HG02981 (cell line): ENCODE results near the gene SPRY2.

Source experiments
- ATAC-seq: cut with Tn5 transposase; IDR thresholded peaks from one replicate; pipeline ENCODE4 v1.9.1; 2021; ENCODE audit warnings: mild to moderate bottlenecking, moderate library complexity; ENCODE audit not compliant: unreplicated experiment

SPRY2 gene, protein sequence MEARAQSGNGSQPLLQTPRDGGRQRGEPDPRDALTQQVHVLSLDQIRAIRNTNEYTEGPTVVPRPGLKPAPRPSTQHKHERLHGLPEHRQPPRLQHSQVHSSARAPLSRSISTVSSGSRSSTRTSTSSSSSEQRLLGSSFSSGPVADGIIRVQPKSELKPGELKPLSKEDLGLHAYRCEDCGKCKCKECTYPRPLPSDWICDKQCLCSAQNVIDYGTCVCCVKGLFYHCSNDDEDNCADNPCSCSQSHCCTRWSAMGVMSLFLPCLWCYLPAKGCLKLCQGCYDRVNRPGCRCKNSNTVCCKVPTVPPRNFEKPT

DNA sequence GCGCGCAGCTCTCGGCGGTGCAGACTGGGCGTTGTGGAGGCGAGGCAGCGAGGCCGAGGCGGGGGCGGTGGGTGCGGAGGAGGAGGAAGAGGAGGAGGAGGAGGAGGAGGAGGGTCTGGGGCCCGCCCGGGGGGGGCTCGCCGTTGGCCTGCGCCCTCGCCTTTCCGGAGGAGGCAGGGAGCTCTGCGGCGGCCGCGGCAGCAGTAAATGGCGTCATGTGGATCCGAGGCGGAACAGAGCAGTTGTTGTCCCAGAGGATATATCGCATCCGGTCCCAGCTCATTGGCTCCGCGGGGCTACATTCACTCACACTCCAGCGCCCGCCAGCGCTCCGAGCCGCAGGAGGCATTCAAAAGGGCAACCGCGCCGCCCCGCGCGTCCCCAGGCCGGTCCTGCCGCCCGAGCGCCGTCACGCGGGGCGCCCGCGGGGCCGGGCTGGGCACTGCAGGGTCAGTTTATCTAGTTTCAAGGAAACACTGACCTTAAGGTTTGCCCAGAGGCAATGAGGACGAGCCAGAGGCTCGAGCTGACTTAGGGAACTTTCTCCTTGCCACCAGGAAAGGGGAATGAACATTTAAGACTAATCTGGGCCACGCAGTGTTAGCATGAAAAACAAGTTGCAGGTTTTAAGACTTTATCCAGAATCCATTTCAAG, at the start of gene SPRY2:
Gene SPRY2, minus strand, starts transcription at position 26 of the 655 bp plus-strand sequence. CDS start 3,421 bp downstream, outside the sequence.
- ATAC-seq = peak; percentile 59

DNA sequence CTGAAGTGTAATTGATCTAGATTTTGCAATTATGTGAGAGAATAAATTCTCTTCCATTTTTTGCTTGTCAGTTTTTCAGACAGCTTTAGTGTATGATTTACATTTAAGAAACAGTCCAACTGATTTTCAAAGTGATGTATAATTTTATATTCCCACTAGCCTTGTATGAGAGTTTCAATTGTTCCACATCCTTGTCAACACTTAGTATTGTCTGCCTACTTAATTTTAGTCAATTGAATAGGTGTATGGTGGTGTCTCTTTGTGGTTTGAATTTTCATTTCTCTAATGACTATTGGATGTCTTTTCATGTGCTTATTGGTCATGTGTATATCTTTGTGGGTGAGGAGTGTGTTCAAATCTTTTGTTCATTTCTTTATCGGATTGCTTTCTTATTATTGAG, 49.4 kb upstream of the SPRY2 start:
- ATAC-seq = no peak

DNA sequence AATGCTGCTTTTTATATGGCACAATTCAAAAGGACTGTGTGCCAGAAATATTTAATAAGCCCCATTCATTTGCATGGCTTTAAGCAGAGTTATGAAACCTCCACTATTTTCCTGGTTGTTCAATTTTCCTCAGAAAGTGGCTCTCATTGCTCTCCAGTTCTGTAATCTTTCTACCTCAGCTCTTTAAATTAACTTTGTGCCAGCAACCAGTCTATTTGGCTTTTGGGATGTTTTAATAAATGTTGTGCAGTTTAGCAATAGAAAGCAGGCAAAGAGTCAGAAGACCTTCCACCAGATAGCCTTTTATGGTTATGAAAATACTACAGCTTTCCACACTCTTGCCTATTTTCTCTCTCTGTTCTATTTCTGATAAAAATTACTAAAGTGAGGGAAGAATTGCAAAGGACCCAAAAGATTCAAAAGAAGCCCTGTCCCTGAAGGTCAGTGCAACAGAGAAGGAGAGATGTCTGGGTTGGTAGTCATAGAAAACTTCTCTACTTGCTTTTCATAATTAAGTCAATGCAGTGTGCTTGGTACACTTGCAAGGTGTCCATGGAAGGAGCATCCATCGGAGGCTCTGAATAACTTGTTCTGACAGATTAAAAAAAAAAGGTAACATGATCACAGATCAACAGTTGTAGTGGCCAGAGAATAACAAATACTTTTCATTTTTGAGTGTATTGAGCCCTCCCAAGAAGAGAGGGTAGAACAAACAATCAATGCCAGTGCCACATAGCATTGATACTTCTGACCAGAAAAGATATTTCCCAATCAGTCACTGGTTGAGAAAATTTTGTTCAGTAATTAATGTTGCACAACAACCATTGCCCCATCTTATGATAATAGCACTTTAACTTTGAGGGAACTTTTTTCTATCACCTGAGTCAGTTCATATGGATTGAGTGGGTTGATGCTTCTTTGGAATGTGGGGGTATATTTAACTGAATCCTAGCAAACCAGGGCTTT, 48.4 kb upstream of the SPRY2 start:
- no peak for ATAC-seq

DNA sequence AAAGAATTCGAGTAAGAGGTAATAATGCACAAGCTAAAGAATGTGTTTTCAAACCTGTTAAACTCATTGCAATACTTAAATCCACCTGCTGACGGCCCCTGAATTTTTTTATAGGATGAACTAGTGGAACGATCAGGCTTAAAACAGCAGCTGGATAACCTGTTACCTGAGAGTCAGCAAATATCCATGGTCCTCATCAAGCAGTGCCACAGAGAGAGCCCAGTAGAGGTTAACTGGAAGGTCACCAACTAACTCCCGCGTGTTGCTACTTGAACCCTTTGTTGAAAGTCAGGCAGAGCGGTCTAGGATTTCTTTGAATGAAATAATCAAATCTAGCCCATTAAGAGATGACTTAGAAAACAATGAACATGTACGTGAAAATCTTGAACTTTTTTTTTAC, 47.6 kb upstream of the SPRY2 start:
- ATAC-seq = no peak

DNA sequence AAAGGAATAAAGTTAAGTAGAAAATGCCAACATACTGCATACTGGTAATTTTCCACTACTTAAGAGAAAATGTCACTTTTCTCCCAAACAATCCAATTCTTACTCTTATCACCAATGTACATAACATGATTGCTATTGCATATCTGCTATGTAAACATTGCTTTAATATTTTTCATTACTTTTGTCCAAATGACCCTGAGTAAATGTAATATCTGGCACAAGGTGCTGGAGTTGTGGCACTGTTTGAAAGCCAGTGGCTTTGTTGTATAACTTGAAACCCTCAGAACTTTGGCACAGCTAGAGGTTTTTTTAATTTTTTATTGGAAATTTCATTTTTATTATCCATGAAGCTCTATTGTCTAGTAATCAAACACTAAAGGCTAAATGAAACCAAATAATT, 45.7 kb upstream of the SPRY2 start:
- no peak for ATAC-seq

DNA sequence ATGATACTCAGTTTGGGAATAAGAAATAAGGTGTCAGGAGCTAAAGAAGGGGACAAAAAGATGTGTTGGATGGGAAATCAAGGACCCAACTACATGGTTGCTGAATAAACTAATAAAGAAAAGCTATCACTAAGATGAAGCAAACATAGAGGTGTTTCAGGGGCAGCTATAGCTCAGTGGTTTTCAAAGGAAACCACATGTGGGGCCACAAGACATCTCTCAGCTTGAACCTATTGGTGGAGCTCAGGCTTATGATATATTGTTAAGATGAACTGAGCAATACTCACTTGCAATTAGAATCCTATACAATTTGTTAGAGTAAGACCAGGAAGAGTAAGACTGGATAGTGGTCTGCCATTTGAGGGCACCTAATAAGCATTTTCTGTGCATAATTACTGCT, 45.1 kb upstream of the SPRY2 start:
- ATAC-seq = no peak

DNA sequence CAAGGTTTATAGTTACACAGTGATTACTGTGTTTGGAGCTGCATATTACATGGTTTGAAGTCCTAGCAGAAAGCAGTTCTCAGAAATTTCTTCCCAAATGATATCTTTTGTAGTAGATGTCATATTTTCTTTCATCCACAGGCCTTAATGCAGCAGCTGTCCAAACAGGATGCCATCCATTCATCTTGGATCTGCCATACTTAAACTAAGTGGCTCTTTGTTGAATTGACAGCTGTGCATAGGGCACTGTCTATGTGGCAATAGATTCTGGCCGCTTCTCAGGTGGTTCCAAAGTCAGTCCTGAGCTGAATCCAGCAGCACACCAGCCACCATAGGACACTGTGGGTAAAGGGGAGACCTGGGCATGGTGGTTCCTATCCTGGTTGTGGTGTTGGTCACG, 41.6 kb upstream of the SPRY2 start:
- no peak for ATAC-seq

DNA sequence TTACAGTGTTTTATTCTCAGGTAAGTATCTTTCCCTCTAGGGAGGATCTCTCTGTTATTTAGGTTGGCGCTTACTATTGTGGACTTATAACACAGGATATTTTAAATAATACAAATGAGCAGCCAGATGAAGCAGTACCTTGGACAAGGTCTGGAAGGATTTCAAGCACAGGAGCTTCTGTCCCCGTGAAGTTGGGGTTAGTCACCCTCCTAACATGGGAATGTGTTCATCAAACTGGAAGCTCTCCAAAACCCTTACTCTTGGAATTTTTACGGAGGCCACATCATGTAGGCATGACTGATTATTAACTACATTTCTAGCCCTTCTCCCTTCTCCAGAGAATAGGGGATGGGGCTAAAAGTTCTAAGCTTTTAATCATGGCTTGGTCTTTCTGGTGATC, 38.3 kb upstream of the SPRY2 start:
- no peak for ATAC-seq

DNA sequence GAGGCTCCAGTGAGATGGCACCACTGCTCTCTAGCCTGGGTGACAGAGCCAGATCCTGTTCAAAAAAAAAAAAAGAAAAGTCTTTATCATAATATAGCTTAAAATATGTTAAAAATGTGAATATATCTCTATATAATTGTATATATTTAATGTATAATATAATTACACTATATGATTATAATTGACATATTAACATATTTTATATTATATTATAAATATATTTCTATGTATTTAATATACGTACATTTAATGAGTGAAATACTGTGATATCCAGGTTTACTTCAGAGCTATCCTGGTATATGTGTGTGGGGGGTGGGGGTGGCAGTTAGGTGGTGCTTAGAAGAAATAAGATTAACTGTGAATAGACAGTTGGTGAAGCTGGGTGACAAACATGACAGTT, 35.6 kb upstream of the SPRY2 start:
- ATAC-seq = no peak

DNA sequence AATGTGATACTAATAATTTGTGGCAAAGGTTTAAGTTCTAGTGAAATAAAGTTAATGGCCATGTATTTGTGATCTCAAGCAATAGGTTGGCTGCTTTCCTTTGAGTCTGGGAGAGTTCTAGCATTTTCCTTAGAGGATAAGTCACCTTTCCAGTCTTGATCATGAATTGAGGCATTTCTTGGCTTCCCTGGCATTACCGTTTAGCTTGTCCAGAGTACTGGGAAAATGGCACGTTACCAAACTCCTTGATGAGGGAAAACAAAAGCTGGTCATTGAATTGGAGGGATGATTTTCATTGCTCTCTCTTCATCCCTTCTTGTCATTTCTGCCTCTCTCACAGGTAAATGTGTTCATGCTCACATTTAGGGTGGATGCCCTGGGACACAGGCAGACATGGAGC, 34.0 kb upstream of the SPRY2 start:
- ATAC-seq = no peak

DNA sequence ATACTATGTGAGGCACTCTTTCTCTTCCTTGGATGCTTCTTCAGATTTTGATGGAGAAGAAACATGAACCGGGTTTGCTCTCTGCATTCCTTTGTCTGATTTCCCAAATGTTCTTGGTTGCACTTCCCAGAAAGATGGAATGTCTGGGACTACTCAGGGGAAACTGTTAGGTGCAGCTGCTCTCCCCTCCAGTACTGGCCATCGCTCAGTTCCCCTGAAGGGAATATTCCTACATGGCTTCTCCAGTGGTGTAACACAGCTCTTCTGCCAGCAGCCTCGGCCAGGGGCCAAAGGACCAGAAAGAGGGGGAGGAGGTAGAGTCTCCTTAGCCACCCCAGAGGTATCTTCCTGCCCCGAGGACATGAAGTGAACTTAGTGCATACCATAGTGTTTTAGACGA, 33.5 kb upstream of the SPRY2 start:
- ATAC-seq = no peak

DNA sequence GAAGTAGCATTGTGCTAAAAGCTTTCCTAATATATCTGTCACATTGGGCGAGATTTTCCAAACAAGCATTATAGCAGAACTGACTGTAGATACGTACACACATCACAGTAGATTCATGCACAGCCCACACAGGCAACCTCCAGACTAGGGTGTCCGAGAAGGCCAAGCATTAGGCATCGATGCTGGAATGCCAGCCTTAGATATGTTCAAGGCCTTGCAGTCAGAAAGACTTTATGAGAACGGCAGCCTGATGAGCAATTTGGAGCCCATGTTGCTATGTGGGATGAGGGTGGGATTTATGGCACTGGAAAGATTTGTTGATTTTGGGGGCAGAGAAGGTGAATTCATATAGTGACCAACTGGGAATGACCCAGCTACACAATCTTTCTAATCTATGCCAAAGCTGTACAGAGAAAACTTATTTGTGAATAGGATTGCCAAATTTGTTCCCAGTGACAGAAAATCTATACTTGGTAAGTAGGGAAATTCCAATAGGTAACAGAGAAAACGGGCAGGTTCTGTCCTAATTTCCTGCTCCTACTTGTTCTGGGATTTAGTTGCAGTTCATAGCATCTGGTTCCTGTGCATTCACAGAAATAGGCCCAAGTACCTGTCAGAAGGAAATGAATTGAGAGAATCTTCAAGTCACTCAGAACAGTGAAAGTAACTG, 31.0 kb upstream of the SPRY2 start:
- no peak for ATAC-seq

DNA sequence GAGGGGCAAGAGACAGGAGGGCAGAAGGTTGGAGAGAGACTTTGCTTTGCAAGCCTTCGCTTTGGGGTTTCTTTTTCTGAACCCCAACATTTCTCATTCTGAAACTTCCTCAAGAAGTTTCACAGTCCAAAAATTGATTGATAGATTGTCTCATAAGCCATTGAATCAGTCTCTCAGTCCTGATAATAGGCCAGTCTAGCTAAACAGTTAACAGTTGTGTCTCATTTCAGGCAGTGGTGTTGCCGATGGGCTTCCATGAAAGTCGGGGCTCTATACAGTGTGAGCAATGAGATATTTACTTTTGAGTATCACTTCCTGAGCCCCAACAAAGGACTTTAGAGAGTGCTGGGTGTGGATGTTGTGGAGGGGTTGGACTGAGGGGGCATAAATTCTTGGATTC, 26.5 kb upstream of the SPRY2 start:
- no peak for ATAC-seq

DNA sequence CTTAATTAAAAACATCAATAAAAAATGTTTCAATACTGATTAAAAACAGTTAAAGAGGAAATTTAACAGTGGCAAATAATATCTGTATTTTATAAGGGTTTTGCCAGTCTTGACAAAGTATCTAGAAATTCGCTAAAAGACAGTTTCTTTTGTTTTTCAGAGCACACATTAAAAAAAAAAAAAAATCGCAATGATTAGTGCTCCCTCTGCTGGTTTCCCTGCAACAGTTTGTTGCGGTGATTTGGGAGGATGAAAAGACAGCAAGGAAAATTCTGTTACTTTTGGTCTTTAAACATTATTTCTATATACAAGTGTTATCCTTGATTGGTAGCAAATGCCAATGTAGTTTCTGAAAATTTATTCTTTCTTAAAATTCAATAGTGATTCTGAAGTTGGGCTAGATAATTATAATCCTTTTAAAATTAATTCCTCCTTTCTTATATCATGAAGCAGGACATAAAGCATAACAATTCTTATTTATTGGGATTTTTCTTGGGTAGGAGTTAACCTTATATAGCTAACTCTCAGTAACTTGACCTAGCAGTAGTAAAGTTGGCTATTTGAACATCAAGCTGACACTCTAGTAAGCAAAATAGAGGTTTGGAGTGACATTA, 23.1 kb upstream of the SPRY2 start:
- no peak for ATAC-seq

DNA sequence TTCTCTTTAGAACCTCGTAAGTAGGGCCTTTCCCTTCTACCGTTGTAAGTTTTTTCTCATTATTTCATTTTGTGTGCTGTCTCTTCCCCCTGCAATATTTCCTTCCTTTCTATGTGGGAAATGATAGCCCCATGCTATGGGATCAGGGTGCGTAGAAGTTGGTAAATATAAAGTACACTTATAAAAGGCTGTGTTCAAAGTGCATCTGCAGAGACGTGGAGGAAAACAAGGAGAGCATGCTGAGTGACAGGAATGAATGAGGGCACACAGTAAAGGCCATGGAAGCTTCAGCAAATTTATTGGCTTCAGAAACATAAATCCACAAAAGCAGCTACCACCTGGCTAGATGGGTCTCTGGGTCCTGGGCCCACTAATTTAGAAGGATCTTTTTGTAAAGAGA, 21.6 kb upstream of the SPRY2 start:
- ATAC-seq = no peak

DNA sequence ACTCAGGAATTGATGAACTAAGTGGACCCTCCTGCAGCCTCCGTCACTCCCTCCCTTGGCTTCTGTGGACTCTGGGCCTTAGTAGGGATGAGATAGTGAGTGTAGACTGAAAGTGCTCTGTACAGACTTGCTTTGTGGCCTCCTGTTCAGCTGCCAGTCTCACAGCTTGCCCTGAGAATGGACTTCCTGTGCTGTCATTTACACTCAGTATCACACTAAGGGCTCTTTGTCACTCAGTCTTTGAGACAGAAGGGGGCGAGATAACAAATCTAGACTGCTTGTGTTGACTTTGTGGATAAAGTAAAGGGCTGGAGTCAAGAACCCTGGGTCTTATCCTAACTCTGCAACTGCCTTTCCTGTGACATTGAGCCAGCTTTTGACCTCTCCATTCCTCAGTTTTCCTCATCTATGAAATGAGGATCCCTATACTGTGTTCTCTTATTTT, 21.0 kb upstream of the SPRY2 start:
- peak; percentile 90 for ATAC-seq

DNA sequence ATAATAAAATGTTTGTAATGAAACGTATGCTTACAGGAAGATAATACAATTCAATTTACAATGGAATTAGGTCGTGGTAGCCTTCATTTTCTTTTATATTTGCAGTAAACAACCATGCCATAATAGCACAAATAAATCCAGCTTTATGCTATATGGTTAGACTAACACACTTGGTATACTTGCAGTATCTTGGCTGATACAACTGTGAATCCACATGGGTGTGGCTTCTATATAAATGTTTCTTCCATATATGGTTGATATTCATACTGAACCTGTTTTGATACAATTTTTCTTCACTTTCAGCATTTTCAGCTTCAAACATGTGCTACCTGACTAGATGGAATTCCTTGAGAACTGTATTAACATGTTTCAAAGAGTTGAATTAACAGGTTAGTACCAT, 20.4 kb upstream of the SPRY2 start:
- no peak for ATAC-seq

DNA sequence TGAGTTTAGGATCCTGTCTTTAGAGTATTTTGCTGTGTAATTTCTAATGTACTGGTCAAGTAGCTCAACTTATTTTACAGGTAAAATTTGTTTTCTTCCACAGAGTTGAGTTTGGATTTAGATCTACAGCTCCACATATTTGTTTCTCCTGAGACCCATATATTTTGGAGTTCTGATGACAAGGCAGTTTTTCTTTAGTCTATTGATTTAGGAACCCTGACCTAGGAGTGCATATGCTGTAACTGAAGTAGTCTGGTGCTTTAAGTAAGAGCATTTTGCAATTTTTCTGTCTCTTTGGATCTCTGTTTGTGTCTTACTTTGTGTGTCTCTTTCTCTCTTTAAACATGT, 19.5 kb upstream of the SPRY2 start:
- ATAC-seq = no peak

DNA sequence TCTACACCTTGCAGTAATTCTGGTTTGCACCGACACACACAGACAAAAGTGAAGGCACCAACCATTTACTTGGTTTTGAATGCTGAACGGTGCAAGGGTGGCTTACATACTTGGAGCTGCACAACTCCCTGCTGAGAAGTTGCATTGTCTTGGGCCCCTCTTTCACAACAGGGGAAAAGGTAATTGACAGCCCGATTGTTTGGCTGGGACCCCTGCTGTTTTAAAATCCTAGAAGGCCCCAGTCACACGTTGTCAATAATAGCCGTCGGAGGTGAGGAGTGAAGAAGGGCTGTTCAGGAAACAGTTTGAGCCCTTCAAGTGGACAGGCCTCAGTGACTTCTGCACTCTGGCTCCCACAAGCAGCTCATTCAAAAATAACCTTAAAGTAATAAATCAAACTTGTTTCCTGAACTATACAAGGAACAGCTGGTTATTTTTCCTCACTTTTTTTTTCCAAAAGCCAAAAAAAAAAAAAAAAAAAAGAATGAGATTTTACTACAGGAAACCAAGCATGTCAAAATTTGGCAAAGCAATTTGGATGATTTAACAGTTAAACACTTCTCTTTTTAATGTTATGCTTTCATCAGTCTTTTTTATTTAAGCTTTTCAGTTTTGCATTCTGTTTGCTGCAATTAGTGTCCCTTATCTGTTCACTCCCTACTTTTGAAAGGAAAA, 19.0 kb upstream of the SPRY2 start:
- ATAC-seq = no peak

DNA sequence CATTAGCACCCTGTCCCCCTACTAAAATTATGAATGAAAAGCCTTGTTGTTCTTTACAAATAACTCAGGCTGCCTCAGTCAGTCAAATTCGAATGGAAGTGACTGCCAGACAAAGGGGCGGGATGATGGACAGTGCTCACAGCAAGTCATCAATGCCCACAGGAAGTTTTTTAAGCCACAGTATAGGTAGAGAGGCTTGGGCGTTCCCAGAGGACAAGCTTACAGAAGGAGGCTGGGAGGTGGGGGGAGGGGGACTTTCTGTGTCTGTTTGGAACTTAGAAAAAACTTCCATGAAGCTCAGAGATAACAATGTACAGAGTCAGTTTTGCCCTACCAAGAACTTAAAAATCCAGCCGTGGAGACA, 18.5 kb upstream of the SPRY2 start:
- ATAC-seq = no peak
